Panc1 (cell line): ENCODE results near the gene WNT7A.

Experiments
- CTCF ChIP-seq: fragments of 450-650 bp; IDR thresholded peaks from 2 replicates; pipeline ENCODE4 v1.5.1; 2017; ENCODE audit warnings: mild to moderate bottlenecking
- POLR2AphosphoS5 ChIP-seq: IDR thresholded peaks from 2 replicates; pipeline ENCODE4 v1.6.1; 2012; ENCODE audit warnings: mild to moderate bottlenecking, low read depth, low read length, moderate library complexity
- REST ChIP-seq, 2 experiments: IDR thresholded peaks; 2 replicates each; pipeline ENCODE4 v1.6.1; 2011 to 2012; ENCODE audit warnings: low read depth in 2 of 2, control low read depth in 1 of 2, low read length in 1 of 2, mild to moderate bottlenecking in 1 of 2, moderate library complexity in 1 of 2; ENCODE audit not compliant: insufficient read depth in 1 of 2
- TCF7L2 ChIP-seq: IDR thresholded peaks from 2 replicates; pipeline ENCODE4 v1.6.1; 2011; ENCODE audit warnings: mild to moderate bottlenecking, low read depth, low read length, inconsistent platforms

GRCh38 chr3:13785351-13785750 is 94.5 kb downstream of the WNT7A start:
- TF ChIP-seq CTCF (no peak), POLR2AphosphoS5 (no peak), REST (IDR thresholded peaks at IDR 0.05; ENCODE audit: insufficient read depth in 1 of 2, low read depth in 2 of 2, low read length in 1 of 2) (no peak), TCF7L2 (no peak)
